Measurements from ENCODE around the gene HEY2.

- no peak for TF ChIP-seq ZNF311 (tag by site-specific recombination; IDR thresholded peaks at IDR 0.05; ENCODE audit: borderline replicate concordance)
- TF ChIP-seq, protein P1, sequence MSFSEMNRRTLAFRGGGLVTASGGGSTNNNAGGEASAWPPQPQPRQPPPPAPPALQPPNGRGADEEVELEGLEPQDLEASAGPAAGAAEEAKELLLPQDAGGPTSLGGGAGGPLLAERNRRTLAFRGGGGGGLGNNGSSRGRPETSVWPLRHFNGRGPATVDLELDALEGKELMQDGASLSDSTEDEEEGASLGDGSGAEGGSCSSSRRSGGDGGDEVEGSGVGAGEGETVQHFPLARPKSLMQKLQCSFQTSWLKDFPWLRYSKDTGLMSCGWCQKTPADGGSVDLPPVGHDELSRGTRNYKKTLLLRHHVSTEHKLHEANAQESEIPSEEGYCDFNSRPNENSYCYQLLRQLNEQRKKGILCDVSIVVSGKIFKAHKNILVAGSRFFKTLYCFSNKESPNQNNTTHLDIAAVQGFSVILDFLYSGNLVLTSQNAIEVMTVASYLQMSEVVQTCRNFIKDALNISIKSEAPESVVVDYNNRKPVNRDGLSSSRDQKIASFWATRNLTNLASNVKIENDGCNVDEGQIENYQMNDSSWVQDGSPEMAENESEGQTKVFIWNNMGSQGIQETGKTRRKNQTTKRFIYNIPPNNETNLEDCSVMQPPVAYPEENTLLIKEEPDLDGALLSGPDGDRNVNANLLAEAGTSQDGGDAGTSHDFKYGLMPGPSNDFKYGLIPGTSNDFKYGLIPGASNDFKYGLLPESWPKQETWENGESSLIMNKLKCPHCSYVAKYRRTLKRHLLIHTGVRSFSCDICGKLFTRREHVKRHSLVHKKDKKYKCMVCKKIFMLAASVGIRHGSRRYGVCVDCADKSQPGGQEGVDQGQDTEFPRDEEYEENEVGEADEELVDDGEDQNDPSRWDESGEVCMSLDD (tag by site-specific recombination; IDR thresholded peaks at IDR 0.05) = no peak
- no peak for TF ChIP-seq CTCF (tag by site-specific recombination; IDR thresholded peaks at IDR 0.05)
- no peak for TF ChIP-seq ZNF350 (tag by site-specific recombination; IDR thresholded peaks at IDR 0.05)
- no peak for TF ChIP-seq ZBTB7A (tag by site-specific recombination; IDR thresholded peaks at IDR 0.05; ENCODE audit: low read depth)
- TF ChIP-seq KLF16 (tag by site-specific recombination; IDR thresholded peaks at IDR 0.05) = no peak
- no peak for TF ChIP-seq ZNF157 (tag by site-specific recombination; IDR thresholded peaks at IDR 0.05)
Measured at GRCh38 chr6:125794342-125795137, 45.1 kb downstream of the HEY2 start.

All from HEK293 (cell line).